Caco-2 (cell line): Measurements from ENCODE around the gene ADAMTS13. TPM values are rescaled to one million over a fixed set of nuclear protein-coding genes. Genes with fewer than 3 reads are reported as not detected.

Source experiments
- BruUV-seq: library from RNA; stranded (reverse); fragments of 400-500 nt; replicated peaks from 2 replicates; lab custom pipeline; 2021; lab: Mats Ljungman, UMichigan
- CTCF ChIA-PET: fragments of 300-600 bp; sonication (Branson Sonifier 250); formaldehyde crosslinking; loops from one replicate; lab custom pipeline; 2022; ENCODE audit warnings: antibody characterized with exemption; lab: Charles Lee
- POLR2A ChIA-PET: fragments of 300-600 bp; sonication (Branson Sonifier 250); formaldehyde crosslinking; loops from one replicate; lab custom pipeline; 2022; ENCODE audit warnings: antibody characterized with exemption; lab: Charles Lee
- DNase-seq, 2 experiments: peaks; one replicate each; pipeline versions ENCODE4 v3.0.0 to v3.0.0-alpha.2; 2020 to 2022
- H3K27me3 ChIP-seq: replicated peaks from 2 replicates; pipeline ENCODE4 v1.6.0; 2011; ENCODE audit warnings: low read length; ENCODE audit not compliant: control insufficient read depth, insufficient read depth
- H3K36me3 ChIP-seq: 2 replicates; pipeline ENCODE4 v1.5.1; 2011; ENCODE audit warnings: low read length; ENCODE audit not compliant: control insufficient read depth, insufficient read depth
- H3K4me1 ChIP-seq: fragments of 250-450 bp; sonication (Bioruptor Pico); 2 replicates; pipeline ENCODE4 v1.5.1; 2020; ENCODE audit warnings: mild to moderate bottlenecking
- H3K4me3 ChIP-seq: 2 replicates; pipeline ENCODE4 v1.5.1; 2011; ENCODE audit warnings: low read depth, mild to moderate bottlenecking, control low read depth, low read length
- H3K9me3 ChIP-seq: fragments of 250-450 bp; sonication (Bioruptor Pico); 2 replicates; pipeline ENCODE4 v1.5.1; 2020; ENCODE audit warnings: mild to moderate bottlenecking, moderate library complexity
- H3K27ac Mint-ChIP-seq: one replicate; pipeline ENCODE4 v1.8.0; 2022; ENCODE audit warnings: mixed read lengths; ENCODE audit not compliant: unreplicated experiment
- H3K27me3 Mint-ChIP-seq: one replicate; pipeline ENCODE4 v1.8.0; 2022; ENCODE audit warnings: mixed read lengths; ENCODE audit not compliant: insufficient read depth, unreplicated experiment
- H3K36me3 Mint-ChIP-seq: one replicate; pipeline ENCODE4 v1.8.0; 2022; ENCODE audit warnings: mild to moderate bottlenecking, mixed read lengths; ENCODE audit not compliant: insufficient read depth, unreplicated experiment
- H3K4me1 Mint-ChIP-seq: one replicate; pipeline ENCODE4 v1.8.0; 2022; ENCODE audit warnings: low read depth, mixed read lengths; ENCODE audit not compliant: unreplicated experiment
- H3K4me3 Mint-ChIP-seq: one replicate; pipeline ENCODE4 v1.8.0; 2022; ENCODE audit warnings: mild to moderate bottlenecking, moderate library complexity, mixed read lengths; ENCODE audit not compliant: unreplicated experiment
- H3K9me3 Mint-ChIP-seq: one replicate; pipeline ENCODE4 v1.8.0; 2022; ENCODE audit warnings: mixed read lengths; ENCODE audit not compliant: unreplicated experiment
- intact Hi-C: fragments of 100-400 bp; cut with micrococcal nuclease; formaldehyde crosslinking; loops from one replicate; pipeline ENCODE4 v1.10.0; 2022; ENCODE audit not compliant: unreplicated experiment
- total RNA-seq: library from RNA; stranded (reverse); gene quantifications from 2 replicates; pipeline ENCODE4 v1.2.3, GENCODE V29; 2022
- TF ChIP-seq, protein P1 (sequence below), 2 experiments: fragments of 200-600 bp in 1 of 2; IDR thresholded peaks; 1 replicate in 1 of 2; 2 replicates in 1 of 2; pipeline versions ENCODE4 v1.5.1 to v1.8.0; 2011 to 2022; ENCODE audit warnings: antibody characterized with exemption in 1 of 2, control low read depth in 1 of 2, inconsistent platforms in 1 of 2, low read depth in 1 of 2, low read length in 1 of 2, mild to moderate bottlenecking in 1 of 2, moderate library complexity in 1 of 2; ENCODE audit not compliant: insufficient read depth in 1 of 2, severe bottlenecking in 1 of 2, unreplicated experiment in 1 of 2

ADAMTS13 gene
- total RNA-seq, 1 experiment from 2014 or later: 6.2 TPM

DNA sequence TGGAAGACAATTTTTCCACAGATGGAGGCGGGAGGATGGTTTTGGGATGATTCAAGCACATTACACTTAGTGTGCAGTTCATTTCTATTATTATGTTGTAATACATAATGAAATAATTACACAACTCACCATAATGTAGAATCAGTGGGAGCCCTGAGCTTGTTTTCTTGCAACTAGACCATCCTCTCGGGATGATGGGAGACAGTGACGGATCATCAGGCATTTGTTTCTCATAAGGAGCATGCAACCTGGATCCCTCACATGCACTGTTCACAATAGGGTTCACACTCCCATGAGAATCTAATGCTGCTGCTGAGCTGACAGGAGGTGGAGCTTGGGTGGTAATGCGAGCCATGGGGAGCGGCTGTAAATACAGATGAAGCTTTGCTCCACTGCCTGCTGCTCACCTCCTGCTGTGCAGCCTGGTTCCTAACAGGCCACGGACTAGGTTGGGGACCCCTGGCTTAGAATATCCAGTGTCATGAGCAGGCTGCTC, 44.4 kb upstream of the ADAMTS13 start:
- H3K4me3 ChIP-seq: no peak overlapping the region
- no peak for DNase-seq
- no peaks in the 10 kb centered on the region for H3K27me3 Mint-ChIP-seq
- H3K4me1 Mint-ChIP-seq: no peaks in the 10 kb centered on the region
- no peak overlapping the region for H3K27ac Mint-ChIP-seq
- H3K4me1 ChIP-seq: peaks cover 6% of the 10 kb centered on the region; the same call in 1 of the 2 replicates
- ChIA-PET POLR2A (interaction anchor here (0.6 to 1.0 kb wide), 3 partner anchors 9 to 82 kb away, joined by 3 to 9 read pairs (median 5); partner anchors contain the start of gene CACFD1), CTCF (interaction anchor here (0.6 to 0.9 kb wide), 2 partner anchors 20 to 189 kb away, joined by 3 read pairs; no protein-coding TSS in a partner anchor)
- H3K9me3 Mint-ChIP-seq: no peaks in the 10 kb centered on the region
- no peaks in the 10 kb centered on the region for H3K9me3 ChIP-seq
- intact Hi-C loops: loop anchor here (2.0 kb wide), 1 partner anchor 21 kb away; the partner anchor contains the start of genes SURF1 and SURF2
- H3K36me3 Mint-ChIP-seq: peaks cover 29% of the 10 kb centered on the region
- H3K27me3 ChIP-seq: no peaks in the 10 kb centered on the region
- 0 out of 2 replicates have a peak, but pooled peaks cover 1% of the 10 kb centered on the region for H3K36me3 ChIP-seq
- BruUV-seq: no TSS peak
- TF ChIP-seq, protein P1, sequence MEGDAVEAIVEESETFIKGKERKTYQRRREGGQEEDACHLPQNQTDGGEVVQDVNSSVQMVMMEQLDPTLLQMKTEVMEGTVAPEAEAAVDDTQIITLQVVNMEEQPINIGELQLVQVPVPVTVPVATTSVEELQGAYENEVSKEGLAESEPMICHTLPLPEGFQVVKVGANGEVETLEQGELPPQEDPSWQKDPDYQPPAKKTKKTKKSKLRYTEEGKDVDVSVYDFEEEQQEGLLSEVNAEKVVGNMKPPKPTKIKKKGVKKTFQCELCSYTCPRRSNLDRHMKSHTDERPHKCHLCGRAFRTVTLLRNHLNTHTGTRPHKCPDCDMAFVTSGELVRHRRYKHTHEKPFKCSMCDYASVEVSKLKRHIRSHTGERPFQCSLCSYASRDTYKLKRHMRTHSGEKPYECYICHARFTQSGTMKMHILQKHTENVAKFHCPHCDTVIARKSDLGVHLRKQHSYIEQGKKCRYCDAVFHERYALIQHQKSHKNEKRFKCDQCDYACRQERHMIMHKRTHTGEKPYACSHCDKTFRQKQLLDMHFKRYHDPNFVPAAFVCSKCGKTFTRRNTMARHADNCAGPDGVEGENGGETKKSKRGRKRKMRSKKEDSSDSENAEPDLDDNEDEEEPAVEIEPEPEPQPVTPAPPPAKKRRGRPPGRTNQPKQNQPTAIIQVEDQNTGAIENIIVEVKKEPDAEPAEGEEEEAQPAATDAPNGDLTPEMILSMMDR (IDR thresholded peaks at IDR 0.05; ENCODE audit: insufficient read depth in 1 of 2, low read depth in 1 of 2, low read length in 1 of 2, severe bottlenecking in 1 of 2, unreplicated experiment in 1 of 2): no peak
- no peak overlapping the region for H3K4me3 Mint-ChIP-seq

DNA sequence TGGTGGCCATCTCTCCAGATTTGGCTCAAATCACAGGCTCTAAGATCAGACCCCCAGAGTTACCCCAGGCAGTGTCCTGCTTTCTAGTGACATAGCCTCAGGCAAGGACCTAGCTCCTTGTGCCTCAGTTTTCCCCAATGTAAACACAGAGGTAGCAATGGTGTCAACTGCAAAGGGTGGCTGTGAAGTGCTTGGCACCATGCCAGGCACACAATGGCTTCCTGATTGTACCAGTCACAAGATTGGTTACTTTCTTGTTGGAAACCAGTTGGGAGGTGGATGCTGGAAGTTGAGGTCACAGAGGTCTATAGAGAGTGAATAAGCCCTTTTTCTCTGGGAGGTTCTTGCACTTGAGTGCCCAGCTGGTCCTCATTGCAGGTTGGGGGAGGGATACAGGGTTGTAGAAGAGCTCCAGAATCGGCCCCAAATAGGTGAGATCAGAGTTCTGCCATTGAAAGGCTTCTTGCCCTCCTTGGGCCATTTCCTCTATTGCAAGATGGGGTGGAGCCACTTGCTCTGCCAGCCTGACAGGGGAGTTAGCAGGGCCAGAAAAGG, 43.7 kb upstream of the ADAMTS13 start:
- no peak overlapping the region for H3K27ac Mint-ChIP-seq
- no TSS peak for BruUV-seq
- TF ChIP-seq, protein P1 (IDR thresholded peaks at IDR 0.05; ENCODE audit: insufficient read depth in 1 of 2, low read depth in 1 of 2, low read length in 1 of 2, severe bottlenecking in 1 of 2, unreplicated experiment in 1 of 2): no peak
- intact Hi-C loops: no loop called here
- peaks cover 22% of the 10 kb centered on the region for H3K36me3 Mint-ChIP-seq
- H3K4me1 Mint-ChIP-seq: no peaks in the 10 kb centered on the region
- DNase-seq: no peak
- Histone ChIP-seq H3K4me1 (peaks cover 6% of the 10 kb centered on the region; the same call in 1 of the 2 replicates), H3K9me3 (no peaks in the 10 kb centered on the region), H3K4me3 (no peak overlapping the region), H3K36me3 (no peaks in the 10 kb centered on the region), H3K27me3 (no peaks in the 10 kb centered on the region)
- ChIA-PET POLR2A (interaction anchor here (0.6 to 1.0 kb wide), 3 partner anchors 8 to 82 kb away, joined by 3 to 9 read pairs (median 5); partner anchors contain the start of gene CACFD1), CTCF (interaction anchor here (0.6 to 0.9 kb wide), 2 partner anchors 19 to 190 kb away, joined by 3 read pairs; no protein-coding TSS in a partner anchor)
- no peaks in the 10 kb centered on the region for H3K9me3 Mint-ChIP-seq
- no peaks in the 10 kb centered on the region for H3K27me3 Mint-ChIP-seq
- H3K4me3 Mint-ChIP-seq: no peak overlapping the region

DNA sequence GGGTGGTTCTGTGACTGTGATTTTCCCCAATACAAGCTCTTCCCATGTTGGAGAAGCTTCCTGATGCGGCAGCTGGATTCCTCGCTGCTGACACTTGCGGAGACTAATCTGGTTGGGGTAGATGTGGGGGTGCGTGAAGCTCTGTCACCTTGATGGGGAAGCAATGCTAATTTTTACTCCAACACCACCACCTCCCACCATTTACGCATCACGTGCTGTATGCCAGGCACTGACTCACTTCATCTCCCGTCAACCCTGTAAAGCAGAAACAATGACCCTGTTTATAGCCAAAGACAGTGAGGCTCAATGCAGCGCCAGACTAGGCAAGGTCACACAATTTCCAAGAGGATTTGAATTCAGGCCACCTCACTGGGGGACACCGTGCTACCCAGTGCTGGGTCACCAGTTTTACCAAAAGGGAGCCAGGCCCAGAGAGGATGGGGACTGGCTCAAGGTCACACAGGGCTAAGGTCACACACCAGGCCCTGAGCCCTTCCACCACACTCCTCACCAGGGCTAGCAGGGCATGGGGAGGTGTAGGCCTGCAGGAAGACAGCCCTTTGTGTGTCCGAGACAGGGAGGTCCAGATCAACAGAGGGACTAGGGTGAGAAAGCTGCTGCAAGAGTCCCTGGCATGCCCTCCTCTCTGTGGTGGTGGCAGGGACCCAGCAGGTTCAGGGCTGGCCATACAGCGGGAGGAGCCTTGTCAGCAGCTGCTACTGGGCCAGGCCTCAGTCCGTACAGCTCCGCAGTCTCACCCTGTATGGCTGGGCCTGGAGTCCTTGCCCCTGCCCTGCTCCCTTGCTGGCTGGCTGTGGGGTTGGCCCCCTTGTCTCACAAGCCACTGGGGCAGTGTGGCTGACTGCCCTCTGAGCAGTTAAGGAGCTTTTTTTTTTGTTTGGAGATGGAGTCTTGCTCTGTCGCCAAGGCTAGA, 42.7 kb upstream of the ADAMTS13 start:
- Histone ChIP-seq H3K9me3 (no peaks in the 10 kb centered on the region), H3K4me3 (no peak overlapping the region), H3K4me1 (0 out of 2 replicates have a peak, but pooled peaks cover under 1% of the 10 kb centered on the region), H3K27me3 (no peaks in the 10 kb centered on the region), H3K36me3 (no peaks in the 10 kb centered on the region)
- H3K27me3 Mint-ChIP-seq: no peaks in the 10 kb centered on the region
- H3K36me3 Mint-ChIP-seq: peaks cover 15% of the 10 kb centered on the region
- H3K27ac Mint-ChIP-seq: no peak overlapping the region
- TF ChIP-seq, protein P1 (IDR thresholded peaks at IDR 0.05; ENCODE audit: insufficient read depth in 1 of 2, low read depth in 1 of 2, low read length in 1 of 2, severe bottlenecking in 1 of 2, unreplicated experiment in 1 of 2): no peak
- DNase-seq: no peak
- intact Hi-C loops: no loop called here
- no TSS peak for BruUV-seq
- ChIA-PET CTCF (no interaction called here), POLR2A (no interaction called here)
- H3K4me3 Mint-ChIP-seq: no peak overlapping the region
- H3K4me1 Mint-ChIP-seq: no peaks in the 10 kb centered on the region
- no peaks in the 10 kb centered on the region for H3K9me3 Mint-ChIP-seq
